ENCODE results near the gene TNPO2.
"Not testable (repeated sequence)": the region's sequence is repeated elsewhere in the genome, so short reads cannot be mapped to it uniquely, and the experiment has no call there.

Gene TNPO2

DNA sequence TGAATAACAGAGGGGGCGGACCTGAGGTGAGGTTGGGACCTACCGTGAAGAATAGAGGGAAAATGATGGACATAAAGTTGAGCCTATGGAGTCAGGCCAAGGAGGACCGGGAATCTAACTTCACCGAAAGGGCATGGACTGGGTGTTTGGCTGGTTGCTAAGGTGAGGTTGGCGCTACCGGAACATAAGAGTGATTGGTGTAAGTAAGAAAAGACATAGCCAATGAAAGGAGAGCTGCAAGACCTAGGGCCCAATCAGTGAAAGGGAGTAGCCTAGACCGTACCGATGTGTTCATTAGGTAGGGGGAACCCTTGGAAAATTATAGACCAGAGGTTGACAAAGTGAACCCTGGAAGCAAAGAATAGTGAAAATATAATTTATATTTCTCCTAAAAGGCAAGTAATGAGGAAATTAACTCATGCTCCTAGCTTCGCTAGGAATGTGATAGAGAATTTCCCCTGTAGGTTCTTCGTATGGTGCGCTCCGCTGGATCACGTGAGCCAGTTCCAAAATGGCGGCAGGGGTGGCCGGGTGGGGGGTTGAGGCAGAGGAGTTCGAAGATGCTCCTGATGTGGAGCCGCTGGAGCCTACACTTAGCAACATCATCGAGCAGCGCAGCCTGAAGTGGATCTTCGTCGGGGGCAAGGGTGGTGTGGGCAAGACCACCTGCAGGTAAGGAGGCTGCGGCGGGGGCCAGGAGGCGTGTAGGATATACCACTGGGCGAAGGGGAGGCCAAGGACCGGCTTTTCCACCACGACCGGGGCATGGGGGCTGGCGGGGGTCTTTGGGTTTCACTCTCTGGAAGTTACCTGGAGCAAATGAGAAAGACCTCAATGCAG, 13.5 kb upstream of the TNPO2 start, which contains the start of gene GET3:
TSS of gene GET3 (plus strand) at position 503 of the 840 bp plus-strand sequence. CDS start at position 512, 9 bp downstream.
- DNase-seq: peak; percentile 83

GRCh38 chr19:12733369-12734214, 9.9 kb upstream of the TNPO2 start:
- peak; percentile 13 for DNase-seq

DNA sequence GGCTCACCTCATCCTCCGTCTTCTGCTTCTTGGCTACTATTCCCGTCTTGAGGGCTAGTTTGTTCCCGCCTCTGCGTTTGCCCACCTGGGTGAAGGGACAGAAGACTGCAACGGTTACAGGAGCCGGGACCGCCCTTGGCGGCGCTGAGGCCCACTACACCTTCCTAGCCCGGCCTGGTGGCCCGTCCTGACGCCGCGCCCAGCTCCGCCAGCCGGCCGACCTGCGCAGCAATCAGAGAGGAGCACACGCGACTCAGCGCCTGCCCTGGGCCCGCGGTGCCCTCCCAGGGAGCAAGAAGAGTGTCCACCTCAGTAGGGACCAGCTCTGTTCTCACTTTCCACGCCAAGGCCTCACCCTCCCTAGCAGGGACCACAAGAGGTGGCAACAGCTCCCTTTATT, 7.6 kb upstream of the TNPO2 start:
- DNase-seq: no peak

GRCh38 chr19:12730064-12730463, 6.3 kb upstream of the TNPO2 start:
- DNase-seq: no peak

- DNase-seq: no peak
Observed at GRCh38 chr19:12727745-12728433, 4.2 kb upstream of the TNPO2 start.

DNA sequence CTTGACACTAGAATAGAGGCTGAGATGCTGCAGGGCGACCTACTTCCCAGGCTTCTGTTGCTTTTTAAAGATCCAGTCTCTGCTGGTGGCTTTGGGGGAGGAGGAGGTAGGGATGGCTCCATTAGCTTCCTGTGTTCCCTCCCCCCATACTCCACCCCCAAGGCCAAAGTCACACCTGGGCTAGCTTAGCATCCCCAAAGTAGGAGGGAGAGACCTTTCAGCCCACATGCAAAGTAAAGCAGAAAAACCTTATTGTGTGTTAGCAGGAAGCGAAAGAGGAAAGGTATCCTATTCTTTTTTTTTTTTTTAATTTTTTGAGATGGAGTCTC, 3.2 kb upstream of the TNPO2 start:
- DNase-seq: no peak

DNA sequence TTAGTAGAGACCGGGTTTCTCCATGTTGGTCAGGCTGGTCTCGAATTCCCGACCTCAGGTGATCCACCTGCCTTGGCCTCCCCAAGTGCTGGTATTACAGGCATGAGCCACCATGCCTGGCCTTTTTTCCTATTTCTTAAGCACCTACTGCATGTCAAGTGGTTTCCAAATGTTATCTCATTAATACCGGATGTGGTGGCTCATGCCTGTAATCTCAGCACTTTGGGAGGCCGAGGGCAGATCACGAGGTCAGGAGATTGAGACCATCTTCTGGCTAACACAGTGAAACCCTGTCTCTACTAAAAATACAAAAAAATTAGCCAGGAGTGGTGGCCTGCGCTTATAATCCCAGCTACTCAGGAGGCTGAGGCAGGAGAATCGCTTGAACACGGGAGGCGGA, 1.9 kb upstream of the TNPO2 start:
- DNase-seq: not testable (repeated sequence)

DNA sequence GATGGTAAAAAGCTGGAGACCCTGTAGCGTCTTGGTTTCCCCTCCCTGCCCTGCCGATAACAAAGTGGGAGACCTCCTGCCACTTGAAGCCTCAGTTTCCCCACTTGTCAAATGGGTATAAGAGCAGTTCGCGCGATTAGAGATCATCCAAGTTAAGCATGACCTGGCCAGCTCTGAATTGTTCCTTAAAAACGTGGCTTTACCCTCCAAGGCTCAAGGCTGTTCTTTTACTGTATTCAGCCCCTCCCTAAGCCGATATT, 421 bp downstream of the TNPO2 start:
- no peak for DNase-seq

- DNase-seq: peak; percentile 97
Observed at GRCh38 chr19:12722566-12723380, 959 bp downstream of the TNPO2 start.

GRCh38 chr19:12721656-12722565, 1.8 kb downstream of the TNPO2 start:
- peak; percentile 64 for DNase-seq

DNA sequence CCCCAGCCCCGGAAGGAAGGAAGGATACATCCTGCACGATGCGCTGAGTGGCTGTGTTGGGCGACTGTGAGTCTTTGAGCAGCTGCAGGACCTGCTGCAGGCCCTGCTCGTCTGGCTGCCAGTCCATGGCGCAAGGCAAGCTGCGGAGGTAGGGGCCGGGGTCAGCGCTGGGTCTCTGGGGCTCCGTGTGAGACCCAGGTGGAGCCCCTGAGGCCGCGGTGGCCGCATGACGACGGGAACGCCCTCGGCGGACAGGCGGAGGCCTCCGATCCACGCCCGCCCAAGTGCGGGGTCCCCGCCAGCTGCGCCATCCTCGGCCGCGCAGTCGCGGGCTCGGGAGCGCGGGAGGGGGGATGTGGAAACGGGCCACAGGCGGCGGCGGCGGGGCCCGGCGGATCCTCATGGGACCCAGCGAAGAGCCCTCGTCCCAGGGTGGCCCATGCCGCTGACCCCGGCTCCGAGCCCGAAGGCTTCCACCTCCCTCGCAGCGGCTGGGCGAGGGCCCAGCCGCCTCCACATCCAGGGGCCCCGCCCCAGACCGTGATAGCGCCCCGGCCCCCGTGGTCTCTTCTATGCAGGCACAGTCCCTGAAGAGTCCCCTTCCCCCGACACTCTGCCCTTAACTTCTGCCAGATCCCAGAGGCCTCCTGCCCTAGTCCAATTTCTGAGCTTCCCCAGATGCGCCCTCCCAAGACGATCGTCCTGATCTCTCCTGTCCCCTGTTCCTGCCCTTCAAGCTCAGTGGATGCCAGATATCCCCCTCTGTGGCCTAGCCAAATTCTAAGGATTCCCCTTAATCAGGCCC, 2.7 kb downstream of the TNPO2 start:
- DNase-seq: no peak

DNA sequence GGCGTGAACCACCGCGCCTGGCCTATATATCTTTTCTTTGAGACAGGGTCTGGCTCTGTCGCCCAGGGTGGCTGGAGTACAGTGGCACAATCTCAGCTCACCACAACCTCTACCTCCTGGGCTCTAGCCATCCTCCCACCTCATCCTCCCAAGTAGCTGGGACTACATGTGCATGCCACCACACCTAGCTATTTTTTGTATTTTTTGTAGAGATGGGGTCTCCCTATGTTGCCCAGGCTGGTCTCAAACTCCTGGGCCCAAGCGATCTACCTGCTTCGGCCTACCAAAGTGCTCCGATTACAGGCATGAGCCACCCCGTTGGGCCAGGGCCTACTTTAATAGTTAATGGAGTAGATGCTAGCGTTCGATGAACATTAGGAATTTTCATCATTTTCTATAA, 3.4 kb downstream of the TNPO2 start:
- DNase-seq: no peak

DNA sequence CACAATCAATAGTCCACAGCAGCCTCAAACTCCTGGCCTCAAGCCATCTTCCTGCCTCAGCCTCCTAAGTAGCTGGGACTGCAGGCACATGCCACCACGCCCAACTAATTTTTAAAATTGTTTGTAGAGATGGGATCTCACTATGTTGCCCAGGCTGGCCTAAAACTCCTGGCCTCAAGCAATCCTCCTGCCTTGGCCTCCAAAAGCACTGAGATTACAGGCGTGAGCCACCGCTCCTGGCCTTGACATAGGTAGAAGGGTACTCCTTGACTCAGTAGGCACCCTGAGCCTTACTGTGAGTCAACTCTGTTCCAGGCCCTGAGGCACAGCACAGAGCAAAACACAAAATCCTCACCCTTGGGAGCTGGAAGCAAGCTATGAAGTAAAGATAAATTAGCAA, 7.8 kb downstream of the TNPO2 start:
- DNase-seq: no peak

- no peak for DNase-seq
Observed at GRCh38 chr19:12715102-12715501, 8.6 kb downstream of the TNPO2 start.

GRCh38 chr19:12713304-12713703, 10.4 kb downstream of the TNPO2 start:
- DNase-seq: not testable (repeated sequence)

DNA sequence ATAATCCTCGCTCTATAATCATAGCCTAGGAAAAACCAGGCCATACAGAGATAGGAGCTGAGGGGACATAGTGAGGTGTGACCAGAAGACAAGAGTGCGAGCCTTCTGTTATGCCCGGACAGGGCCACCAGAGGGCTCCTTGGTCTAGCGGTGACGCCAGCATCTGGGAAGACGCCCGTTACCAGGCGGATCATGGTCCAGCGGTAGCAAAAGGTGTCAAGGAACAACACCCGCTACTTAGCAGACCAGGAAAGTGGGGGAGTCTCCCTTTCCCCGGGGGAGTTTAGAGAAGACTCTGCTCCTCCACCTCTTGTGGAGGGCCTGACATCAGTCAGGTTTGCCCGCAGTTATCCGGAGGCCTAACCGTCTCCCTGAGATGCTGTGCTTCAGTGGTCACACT, 11.7 kb downstream of the TNPO2 start:
- DNase-seq: peak; percentile 32

DNA sequence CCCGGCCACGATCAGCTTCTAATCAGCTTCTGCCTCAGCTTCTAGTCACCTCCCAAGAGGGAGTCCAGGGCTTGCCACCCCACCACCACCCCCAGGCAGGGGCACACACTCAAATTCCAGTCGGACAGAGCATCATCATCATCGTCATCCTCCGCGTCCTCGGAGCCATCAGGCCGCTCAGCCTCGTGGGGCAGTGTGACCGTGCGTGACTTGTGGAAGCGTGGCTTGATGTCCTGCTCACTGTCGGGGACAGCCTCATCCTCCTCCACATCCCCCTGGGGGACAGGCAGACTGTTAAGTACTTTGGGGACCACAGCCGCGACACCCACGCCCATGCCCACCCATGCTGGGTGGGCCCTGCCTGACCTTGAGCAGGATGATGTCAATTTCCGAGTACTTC, 12.5 kb downstream of the TNPO2 start:
- DNase-seq: no peak

DNA sequence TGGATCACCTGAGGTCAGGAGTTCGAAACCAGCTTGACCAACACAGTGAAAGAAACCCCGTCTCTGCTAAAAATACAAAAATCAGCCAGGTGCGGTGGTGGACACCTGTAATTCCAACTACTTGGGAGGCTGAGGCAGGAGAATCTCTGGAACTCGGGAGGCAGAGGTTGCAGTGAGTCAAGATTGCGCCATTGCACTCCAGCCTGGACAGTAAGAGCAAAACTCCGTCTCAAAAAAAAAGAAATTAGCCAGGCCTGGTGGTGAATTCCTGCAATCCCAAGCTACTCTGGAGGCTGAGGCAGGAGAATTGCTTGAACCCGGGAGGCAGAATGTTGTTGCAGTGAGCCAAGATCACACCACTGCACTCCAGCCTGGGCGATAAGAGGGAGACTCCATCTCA, 15.1 kb downstream of the TNPO2 start:
- DNase-seq: no peak

GRCh38 chr19:12706332-12706718, 17.4 kb downstream of the TNPO2 start:
- no peak for DNase-seq

GRCh38 chr19:12705654-12706331, 17.9 kb downstream of the TNPO2 start:
- no peak for DNase-seq

All from CD4-positive, alpha-beta T cell treated with Interferon gamma for 1 hour (primary cell).